Astrocyte of the spinal cord (primary cell): Measurements from ENCODE around the gene LPGAT1.
"Not testable (repeated sequence)": the region's sequence is repeated elsewhere in the genome, so short reads cannot be mapped to it uniquely, and the experiment has no call there.

Source experiments
- DNase-seq: peaks from one replicate; pipeline ENCODE4 v3.0.0; 2011; ENCODE audit warnings: low read depth, low spot score
- H3K4me3 ChIP-seq: 2 replicates; pipeline ENCODE4 v1.5.1; 2011; ENCODE audit warnings: low read depth, mild to moderate bottlenecking, low read length, moderate library complexity
- CTCF ChIP-seq: IDR thresholded peaks from 2 replicates; pipeline ENCODE4 v1.5.1; 2012; ENCODE audit warnings: low read depth, mild to moderate bottlenecking, low read length, inconsistent platforms
- in situ Hi-C: cut with HindIII; loops from 2 replicates; pipeline ENCODE4 v1.10.0; 2017; ENCODE audit warnings: low sequenced_read_pairs

LPGAT1 gene

GRCh38 chr1:211830328-211831142 is at the start of gene LPGAT1:
Gene LPGAT1, minus strand, starts transcription at chr1:211830763. Its CDS starts 1,467 bp downstream, at chr1:211829296.
- peak within 1 kb of the TSS; percentile 54 for H3K4me3 ChIP-seq
- DNase-seq, result peak; percentile 57
- TF ChIP-seq CTCF, result peak; percentile 47
- in situ Hi-C loops, result no loop called here

- in situ Hi-C loops, result no loop called here
- no peak overlapping the region for H3K4me3 ChIP-seq
- DNase-seq, result no peak
- TF ChIP-seq CTCF, result no peak
Observed at GRCh38 chr1:211879475-211879874, 48.9 kb upstream of the LPGAT1 start.

GRCh38 chr1:211876851-211877590 is 46.5 kb upstream of the LPGAT1 start:
- H3K4me3 ChIP-seq, result no peak overlapping the region
- DNase-seq, result no peak
- no peak for TF ChIP-seq CTCF
- in situ Hi-C loops, result no loop called here

- H3K4me3 ChIP-seq, result no peak overlapping the region
- DNase-seq, result no peak
- no peak for TF ChIP-seq CTCF
- in situ Hi-C loops, result no loop called here
Observed at GRCh38 chr1:211875541-211875940, 45.0 kb upstream of the LPGAT1 start.

- no peak overlapping the region for H3K4me3 ChIP-seq
- DNase-seq, result no peak
- no peak for TF ChIP-seq CTCF
- in situ Hi-C loops, result no loop called here
Observed at GRCh38 chr1:211874521-211875347, 44.2 kb upstream of the LPGAT1 start.

GRCh38 chr1:211873731-211874130 is 43.2 kb upstream of the LPGAT1 start:
- DNase-seq, in situ Hi-C loops, H3K4me3 ChIP-seq: not testable (repeated sequence)
